D721Med (cell line): ENCODE data around the gene UTRN.

ENCODE experiments used
- DNase-seq: peaks from one replicate; pipeline ENCODE4 v3.0.0; 2011; ENCODE audit warnings: low spot score; ENCODE audit not compliant: insufficient read length
- FAIRE-seq: peaks from 2 replicates; lab custom pipeline; 2011; peaks lifted over from hg19 to GRCh38; lab: Jason Lieb, UNC
- CTCF ChIP-seq: IDR thresholded peaks from 2 replicates; pipeline ENCODE4 v1.5.1; 2012; ENCODE audit warnings: mild to moderate bottlenecking, control low read depth; ENCODE audit not compliant: insufficient read depth; ENCODE audit errors: missing control alignments

The UTRN gene

GRCh38 chr6:144292372-144292771 is 7.2 kb downstream of the UTRN start:
- no peak for TF ChIP-seq CTCF
- FAIRE-seq = no peak

GRCh38 chr6:144294016-144294415 is 8.9 kb downstream of the UTRN start:
- DNase-seq (no peak), FAIRE-seq (no peak)
- TF ChIP-seq CTCF = no peak

More at GRCh38 chr6:144292372-144292771, 7.2 kb downstream of the UTRN start:
- DNase-seq = no peak

GRCh38 chr6:144295211-144295610 is 10.1 kb downstream of the UTRN start:
- FAIRE-seq (no peak), DNase-seq (no peak)
- no peak for TF ChIP-seq CTCF

- DNase-seq = no peak
- TF ChIP-seq CTCF = no peak
- FAIRE-seq = no peak
Observed at GRCh38 chr6:144295981-144296767, 11.0 kb downstream of the UTRN start.

GRCh38 chr6:144296973-144297372 is 11.8 kb downstream of the UTRN start:
- DNase-seq (no peak), FAIRE-seq (no peak)
- no peak for TF ChIP-seq CTCF

GRCh38 chr6:144297511-144298100 is 12.5 kb downstream of the UTRN start:
- no peak for TF ChIP-seq CTCF
- no peak for FAIRE-seq

GRCh38 chr6:144298194-144298593 is 13.1 kb downstream of the UTRN start:
- no peak for TF ChIP-seq CTCF
- FAIRE-seq = no peak
- no peak for DNase-seq

More at GRCh38 chr6:144297511-144298100, 12.5 kb downstream of the UTRN start:
- DNase-seq = no peak
